GM21526 (cell line): ENCODE results near the gene PRR16.

Experiments
- ATAC-seq: cut with Tn5 transposase; IDR thresholded peaks from one replicate; pipeline ENCODE4 v1.9.1; 2021; ENCODE audit warnings: moderate library complexity; ENCODE audit not compliant: unreplicated experiment, low FRiP score

Gene PRR16

DNA sequence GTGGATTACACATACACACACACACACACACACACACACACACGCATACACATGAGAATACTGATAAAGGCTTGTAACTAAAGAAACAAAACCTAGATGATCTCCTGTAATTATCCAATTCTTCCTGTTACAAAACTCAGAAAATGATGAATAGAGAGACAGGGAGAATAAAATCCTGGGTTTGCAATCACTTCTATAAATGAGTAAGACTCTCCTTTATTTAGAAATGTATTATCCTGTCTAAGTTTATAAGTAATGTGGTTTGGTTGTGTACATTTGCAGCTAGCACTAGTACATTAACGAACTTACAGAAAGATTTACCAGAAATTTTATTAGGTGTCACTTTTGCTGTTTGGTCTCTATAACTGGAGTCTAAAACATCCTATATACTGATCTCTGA lies 2.8 kb upstream of the PRR16 start:
- no peak for ATAC-seq

DNA sequence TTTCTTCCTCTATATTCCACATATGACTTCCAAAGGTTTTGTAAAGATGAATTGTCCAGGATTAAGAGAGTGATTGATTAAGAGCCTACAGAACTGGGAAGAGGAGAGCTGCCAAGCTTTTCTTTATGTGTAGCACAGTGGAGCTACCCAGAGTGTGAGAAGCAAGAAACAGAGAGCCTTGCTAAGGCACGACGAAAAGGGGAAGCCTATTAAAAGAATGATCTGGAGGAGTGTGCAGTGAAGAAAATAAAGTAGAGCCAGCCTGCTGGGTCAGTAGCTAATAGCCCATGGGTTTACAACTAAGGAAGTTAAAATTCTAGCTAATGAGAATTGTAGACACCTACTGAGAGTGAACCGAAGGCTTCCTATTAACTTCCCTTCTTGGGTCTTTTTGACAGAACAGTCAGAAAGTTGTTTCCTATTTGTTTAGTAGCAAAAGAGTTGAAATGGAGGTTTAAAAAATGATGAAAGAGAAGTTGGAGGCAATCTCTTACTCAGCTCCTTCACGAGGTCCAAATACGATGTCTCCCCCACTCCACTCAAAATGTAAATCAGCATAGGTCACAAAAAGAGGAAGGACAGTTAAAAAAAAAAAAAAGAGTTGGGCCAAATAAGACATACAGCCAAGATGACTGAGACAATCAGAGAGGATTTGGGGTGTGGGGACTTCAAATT lies 957 bp upstream of the PRR16 start:
- no peak for ATAC-seq

DNA sequence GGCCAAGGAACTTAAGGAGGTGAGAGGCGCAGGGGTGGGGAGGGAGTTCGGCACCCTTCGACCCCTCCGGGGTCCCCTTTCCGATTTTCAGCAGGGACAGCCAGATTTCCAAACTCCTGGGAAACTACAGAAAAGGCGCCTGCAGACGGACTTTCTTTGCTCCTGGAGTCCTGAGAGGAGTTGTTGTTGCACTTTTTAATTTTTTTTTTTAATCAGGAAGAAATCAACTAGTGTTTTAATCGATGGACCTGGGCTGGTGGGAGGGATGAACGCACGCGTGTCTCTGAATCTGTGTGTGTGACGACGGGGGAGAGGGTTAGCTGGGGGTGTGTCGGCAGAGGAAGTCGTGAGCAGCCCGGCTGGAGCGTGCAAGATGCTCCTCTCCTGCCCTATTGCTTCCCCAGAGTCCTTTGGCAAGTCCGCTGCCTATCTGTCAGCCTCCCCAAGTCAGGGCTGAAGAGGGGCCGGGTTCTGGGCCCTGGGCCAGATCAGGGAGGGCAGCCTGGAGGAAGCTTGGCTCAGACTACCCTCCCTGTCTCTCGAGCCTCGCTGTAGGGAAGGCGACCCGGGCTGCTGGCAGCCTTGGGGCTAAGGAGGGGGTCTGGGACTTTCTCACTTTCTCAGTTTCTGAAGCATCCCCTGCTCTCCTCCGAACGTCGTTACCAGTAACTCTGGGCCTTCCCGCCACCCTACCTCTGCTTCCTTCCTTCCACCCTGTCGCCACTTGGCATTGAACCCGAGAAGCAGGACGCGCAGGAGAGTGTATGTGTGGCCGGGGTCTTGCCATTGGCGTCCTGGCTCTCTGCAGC lies 731 bp downstream of the PRR16 start:
- no peak for ATAC-seq

DNA sequence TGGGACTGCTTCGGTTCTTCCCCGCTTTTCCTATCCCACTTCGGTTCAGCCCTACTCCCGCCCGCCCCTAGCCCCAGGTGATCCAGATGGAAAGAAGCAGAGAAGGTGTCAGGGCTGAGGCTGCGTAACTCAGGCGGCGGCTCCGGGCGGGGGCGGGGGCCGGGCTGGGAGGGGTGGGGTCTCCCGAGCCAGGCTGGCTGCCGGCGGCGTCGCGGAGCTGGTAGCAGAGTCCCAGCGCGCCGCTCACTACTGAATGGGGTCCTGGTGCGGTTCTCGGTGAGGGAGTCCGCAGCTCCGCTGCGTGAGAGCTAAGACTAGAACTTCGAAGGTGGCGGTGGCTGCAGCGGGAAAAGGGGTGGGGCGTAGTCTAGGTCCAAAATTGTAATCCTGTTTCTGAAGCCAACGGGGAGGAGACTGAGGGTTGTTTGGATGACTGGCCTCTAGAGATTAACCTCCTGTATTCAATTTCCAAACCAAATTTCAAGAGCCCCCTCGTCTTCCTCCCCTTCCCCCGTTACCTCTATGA lies 1.4 kb downstream of the PRR16 start:
- no peak for ATAC-seq

DNA sequence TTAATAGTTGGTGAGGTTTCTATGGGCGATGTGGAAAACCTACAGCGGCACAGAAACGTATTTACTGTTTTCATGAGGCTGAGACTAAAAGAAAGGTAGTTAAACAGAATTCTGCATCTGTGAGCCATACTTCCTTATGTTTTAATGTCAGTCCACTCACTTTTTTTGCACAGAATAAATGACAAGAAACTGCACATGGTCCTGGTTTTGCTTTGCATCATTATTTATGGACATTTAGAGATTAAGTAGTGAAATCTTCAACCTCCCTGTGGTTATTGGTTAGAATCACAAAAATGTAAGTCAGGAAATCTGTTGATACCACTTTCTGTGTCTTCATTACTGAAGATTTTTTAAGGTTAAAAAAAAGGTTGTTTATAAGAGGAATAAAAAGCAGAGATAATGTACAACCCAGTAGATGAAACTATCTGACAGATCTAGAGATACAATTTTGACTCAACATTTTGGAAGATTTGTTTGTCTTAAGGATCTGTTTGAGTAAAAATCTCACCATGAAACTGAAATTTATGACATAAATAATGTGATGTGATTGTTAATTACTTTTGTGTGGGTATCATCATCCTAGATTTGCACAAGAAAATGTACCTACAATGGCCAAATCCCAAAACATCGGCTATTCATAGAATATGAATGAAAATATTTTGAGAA lies 2.4 kb downstream of the PRR16 start:
- ATAC-seq: no peak

DNA sequence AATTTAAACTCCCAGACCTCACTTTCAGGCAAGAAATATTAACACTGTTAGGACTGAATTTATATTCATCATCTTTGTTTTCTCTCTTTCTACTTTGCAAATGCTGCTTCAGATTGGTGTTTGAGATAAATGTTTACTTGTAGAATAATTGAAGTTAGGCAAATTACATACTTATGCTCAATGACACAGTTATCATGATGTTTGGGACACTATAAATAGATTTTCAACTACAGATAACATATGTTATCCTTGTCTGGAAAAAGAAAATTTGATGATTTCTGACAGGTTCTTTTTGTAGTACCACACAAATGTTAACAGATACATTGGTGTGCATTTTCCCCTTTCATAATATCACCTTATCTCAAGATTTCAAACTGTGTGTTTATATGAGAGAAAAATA lies 7.9 kb downstream of the PRR16 start:
- ATAC-seq: no peak

DNA sequence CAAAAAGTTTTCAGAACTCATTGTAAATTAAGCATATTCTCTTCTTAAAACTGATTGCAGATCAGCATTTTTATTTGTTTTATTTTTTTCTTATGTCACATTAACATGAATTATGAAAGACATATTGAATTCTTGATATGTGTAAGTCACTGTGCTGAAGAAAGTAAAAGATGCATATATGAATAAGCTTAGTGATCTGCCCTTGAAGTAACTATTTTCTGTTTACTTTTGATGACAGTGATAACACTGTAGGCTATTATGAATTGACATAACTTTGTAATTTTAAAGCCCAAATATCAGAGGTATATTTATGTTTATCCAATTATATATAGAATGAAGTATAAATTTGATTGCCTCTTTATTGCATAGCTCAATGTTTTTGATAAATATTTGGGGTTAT lies 8.8 kb downstream of the PRR16 start:
- ATAC-seq: no peak

DNA sequence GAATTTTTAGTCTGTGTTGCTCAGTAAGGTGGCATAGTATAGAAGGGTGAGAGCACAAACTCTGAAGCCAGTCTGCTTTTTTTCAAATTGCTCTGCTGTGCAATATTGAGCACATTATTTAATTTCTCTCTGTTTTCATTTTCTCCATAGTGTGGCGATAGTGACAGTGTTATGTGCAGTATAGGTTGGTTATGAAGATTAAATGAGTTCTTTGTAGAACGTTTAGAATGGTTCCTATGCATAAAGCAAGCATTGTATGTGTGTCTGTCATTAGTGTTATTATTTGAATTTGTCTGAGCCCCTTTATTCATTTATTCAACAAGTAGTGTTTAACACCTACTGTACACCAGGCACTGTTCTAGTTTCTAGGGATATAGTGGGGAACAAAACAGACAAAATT lies 9.2 kb downstream of the PRR16 start:
- no peak for ATAC-seq

DNA sequence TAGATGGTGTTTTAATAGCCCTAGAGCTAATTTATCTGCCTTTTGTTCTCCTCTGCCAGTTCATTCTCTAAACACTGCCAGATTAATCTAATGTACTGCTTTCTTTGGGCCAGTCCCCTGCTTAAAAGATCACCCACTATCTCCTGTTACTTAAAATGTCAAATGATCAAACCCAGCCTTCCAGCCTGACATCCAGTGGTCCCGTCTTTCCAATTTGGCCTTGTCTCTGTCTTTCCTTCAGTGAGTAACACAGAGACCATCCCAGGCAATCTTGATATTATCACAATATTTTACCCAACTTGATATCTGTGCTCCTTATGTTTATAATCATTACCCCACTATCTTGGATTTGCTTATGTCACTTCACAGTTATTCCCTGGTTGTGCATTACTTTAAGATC lies 12.0 kb downstream of the PRR16 start:
- no peak for ATAC-seq

DNA sequence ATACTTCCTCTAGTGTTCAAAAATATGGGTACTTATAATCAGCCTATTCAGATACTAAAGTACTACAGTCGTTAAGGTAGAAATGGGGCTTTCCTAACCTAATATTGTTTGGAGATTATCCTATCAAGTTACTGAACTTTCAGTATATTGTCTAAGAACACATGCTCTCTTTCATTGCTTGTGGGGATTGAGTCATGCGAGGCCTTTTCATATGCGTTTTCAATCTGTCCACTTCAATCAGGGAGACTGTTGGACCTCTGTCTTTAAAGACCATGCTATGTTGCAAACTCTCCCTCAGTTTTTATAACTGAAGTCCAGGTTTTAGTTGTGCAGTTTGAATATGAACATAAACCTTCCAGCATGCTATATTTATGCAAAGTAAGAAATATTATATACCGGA lies 15.0 kb downstream of the PRR16 start:
- ATAC-seq: no peak

DNA sequence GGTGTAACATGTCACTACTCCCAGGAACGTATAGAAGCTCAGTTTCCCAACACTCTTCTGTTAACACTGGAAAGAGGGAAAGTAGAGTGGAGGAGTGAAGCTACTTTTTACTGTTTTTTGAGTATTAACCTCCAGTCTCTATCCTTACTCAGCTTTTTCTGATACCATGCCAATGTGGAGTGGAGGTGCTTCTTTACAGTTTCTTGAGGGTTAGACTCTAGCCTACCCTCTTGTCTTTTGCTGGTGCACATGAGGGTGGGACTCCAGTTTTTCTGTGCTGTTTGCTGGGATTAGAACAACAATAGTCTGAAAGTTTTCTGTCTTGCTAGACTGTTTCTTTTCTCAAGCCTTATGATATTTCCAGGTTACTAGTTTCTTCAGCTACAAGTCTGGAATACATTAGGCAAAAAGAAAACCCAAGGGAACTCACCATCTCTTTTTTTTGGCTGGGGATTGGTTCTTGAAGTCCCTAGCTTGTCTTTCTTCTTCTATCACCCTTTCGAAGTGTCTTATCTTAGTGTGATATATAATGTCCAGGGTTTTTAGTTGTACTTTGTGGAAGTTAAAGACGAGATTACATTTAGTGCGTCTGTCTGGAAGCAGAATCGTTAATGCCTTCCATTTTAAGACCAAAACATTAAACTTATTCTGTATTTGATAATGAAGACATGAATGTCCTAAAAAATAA lies 35.9 kb downstream of the PRR16 start:
- ATAC-seq: no peak

DNA sequence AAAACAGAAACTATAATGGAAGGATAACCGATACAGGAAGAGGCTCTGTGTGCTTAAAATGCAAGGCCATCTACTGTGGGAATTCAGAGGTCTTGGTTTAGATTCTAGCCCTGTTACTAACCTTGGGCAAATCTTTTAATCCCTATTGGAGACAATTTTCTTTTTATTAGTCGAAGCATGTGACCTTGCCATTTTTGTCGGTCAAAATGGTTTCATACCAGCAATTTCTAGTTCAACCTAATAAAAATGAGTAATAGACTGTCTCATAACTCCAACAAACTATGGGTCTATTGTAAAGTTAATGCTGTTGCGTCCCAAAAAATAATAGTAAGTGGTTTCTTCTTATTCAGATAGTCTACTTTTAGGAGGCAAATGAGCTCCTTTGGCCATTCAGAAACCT lies 38.4 kb downstream of the PRR16 start:
- ATAC-seq: no peak

DNA sequence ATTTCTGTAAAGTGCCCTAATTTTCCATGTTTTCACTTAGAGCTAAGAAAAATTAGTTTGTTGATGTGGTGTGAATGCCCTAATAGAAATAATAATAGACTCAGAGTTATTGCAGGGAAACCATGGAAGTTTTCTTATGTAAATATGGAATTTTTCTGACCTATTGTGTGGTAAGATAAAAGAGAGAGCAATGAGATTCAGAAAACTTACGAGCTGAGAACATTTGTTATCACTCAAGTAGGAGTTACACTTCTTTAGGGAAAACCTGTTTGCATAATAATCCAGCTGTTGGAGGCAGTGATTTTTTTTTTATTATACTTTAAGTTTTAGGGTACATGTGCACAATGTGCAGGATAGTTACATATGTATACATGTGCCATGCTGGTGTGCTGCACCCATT lies 39.2 kb downstream of the PRR16 start:
- no peak for ATAC-seq

DNA sequence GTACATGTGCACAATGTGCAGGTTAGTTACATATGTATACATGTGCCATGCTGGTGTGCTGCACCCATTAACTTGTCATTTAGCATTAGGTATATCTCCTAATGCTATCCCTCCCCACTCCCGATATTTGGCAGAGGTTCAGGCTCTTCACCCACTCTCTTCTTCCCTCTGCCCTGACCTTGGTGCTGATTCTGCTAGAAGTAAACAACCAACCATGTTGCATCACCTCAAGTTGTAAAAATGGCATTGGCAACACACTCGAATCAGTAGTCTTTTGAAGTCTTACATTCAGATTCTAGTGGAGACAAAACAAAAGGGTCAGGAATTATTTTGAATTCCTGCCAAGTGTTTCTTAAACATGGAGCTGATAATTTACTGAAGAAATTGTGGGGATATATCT lies 40.0 kb downstream of the PRR16 start:
- no peak for ATAC-seq

DNA sequence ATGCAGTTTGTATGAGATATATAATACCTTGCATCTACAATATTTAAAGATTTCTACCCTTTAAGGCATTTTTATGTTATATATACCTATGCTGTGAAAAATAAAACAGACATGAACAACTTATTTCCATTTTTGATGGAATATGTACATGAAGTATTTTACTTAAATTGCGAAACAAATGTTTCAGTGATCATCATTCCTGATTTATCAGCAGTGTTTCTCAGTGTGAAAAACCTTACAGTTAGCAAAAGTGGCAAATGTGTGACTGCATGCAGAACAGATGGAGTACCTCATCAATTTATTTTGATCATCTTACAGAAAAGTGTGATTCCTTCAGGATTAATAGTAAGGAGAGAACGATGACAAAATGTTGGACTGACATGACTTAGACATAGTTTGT lies 43.1 kb downstream of the PRR16 start:
- ATAC-seq: no peak

DNA sequence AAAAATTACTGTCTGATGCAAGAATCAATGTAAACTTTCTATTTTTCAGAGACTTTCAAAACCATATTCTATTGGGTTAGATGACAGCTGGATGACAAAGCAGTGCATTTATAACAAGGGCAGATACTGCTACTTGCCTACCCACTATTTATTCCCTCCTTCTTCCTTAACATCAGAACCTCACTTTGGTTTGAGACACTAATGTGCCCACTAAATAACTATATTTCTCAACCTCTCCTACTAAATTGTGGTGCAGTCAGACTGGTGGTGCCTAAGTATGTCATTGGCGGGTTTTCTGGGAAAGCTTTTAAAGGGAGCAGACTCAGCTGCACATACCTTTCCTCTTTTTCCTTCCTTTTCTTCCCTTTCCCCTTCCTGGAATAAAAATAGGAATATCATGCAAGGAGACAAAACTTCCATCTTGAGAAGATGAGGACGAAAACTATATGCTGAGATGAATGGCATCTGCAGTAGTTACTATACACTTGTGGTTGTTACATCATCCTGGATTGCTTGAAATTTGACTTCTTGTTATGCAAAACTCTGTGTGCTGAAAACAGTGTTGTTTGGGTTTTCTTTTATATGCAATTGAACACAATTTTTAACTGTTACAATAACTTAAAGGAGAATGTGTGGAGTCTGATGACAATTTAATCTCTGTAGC lies 43.8 kb downstream of the PRR16 start:
- ATAC-seq: no peak

DNA sequence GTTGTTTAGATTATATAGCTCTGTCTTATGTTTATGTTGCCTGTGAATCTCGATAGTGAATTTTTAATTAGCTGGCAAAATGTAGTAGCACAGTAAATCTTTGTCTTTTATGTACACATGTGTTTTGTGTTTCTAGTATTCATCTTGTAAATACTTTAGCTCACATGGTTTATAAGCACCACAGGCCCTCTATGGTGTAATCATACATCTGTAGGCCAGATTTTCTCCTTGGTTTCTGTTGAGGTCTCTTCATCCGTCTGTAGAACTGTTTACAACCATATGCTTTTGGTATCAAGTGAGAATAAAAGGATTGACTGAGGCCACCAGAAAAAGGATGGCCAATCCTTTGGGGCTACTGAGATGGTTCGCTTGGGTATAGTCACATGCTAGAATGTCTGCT lies 45.0 kb downstream of the PRR16 start:
- ATAC-seq: no peak

DNA sequence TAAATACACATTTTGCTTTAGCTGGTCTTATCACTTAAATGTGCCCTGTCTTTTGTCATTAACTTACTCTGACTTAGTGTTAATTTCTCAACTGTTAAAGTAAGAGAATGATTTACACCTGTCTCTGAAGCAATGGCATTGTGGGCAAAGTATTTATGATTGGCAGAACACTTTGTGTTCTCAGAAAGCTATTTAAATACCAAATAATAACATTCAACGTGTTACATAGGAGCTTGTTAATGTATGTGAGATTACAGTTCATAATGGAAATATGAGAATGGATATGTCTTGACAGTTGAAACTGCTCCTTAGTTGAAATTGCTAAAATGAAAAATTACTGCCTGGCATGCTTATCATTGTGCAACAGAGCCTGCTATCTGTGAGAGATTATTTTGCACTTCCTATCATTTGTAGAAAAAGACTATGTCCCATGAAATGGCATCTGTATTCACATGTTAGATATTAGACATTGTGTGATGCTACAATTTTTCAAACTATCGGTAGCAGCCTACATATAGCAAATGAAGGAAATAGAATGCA lies 46.1 kb downstream of the PRR16 start:
- ATAC-seq: no peak

DNA sequence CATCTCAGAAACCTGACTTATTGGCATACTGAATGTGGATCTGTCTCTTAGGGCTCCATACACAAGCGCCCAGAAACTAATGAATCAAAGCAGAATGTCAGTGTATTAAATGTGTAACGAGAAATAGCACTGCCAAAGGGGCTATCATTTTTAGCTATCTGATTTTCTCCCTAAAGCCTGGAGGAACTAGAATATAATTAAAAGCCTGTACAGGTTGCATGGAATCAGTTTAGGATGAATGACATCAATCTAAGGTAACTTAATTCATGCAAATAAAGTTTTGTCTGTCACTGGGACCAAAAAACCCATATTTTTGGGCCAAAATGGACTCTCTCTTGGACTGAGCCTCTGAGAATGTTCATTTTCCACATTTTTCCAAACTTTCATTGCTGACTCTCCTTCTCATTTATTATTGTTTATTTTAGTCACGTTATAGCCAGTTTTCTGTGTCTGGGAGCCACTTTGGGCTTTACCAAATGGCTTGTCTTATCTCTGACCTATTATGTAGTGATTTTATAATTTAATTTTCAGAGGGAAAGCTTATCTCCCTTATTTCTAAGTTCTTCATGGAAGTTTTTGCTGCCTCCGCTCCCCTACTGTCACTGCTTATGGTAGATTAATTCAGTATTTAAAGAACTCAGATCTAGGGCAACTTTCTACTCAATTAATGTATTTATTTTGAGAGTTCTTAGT lies 47.0 kb downstream of the PRR16 start:
- ATAC-seq: no peak

DNA sequence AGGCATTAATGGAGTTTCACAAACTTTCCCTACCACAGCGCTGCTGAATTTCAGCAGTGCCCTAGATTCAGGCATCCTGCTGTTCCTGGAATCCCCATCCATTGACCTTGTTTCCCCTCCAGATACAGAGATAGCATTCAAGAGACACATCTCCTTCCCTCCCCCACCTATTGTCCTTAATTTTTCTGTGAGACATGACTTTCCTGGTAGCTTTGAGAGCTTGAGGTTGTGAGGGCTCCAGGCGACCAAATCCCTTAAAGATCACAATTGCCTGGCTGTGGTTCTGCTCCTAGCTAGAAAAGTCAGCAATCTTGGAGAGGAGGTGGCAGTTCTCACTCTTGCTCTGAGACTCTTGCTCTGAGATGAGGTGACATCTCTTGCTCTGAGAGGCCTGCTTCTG lies 48.0 kb downstream of the PRR16 start:
- no peak for ATAC-seq
